GM19455 (cell line): Measurements from ENCODE around the gene SDC3.
"Not testable (repeated sequence)": the region's sequence is repeated elsewhere in the genome, so short reads cannot be mapped to it uniquely, and the experiment has no call there.

ENCODE experiments used
- ATAC-seq: cut with Tn5 transposase; IDR thresholded peaks from one replicate; pipeline ENCODE4 v1.9.1; 2021; ENCODE audit not compliant: unreplicated experiment

Gene SDC3

GRCh38 chr1:30877205-30877912 lies 31.2 kb downstream of the SDC3 start:
- no peak for ATAC-seq

DNA sequence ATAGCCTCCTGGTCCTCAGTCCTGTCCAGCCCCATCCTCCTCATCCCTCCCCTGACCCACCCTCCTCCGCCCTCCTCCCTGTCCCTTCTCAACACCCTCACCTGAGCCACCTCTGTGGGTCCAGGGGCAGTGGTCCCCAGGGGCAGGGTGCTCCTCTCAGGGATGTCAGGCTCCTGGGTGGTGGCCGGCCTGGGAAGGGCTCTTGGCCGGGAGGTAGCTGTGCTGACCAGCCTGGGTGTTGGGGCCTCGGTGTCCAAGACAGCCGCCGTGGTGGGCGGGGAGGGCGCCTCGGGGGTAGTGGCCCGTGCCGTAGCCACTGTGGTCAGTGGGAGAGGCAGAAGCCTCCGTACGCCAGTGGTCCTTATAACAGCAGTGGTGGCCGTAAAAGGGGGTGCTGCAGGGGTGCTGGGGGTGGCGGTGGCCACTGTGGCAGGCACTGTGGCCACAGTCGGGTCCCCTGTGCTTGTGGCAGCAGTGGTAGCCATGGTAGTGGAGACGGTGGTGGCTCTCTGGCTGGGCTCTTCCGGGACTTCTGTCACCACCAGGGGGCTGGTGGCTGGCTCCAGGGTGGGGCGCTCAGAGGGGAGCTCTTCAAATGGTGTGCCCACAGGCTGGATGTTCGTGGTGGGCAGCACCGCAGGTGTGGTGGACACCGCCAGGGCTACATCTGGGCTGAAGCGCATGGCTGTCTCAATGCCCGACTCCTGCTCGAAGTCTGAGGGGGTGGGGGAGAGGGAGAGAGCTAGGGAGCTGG lies 31.9 kb downstream of the SDC3 start:
- ATAC-seq, result no peak

- no peak for ATAC-seq
Measured at GRCh38 chr1:30875916-30876315, 32.6 kb downstream of the SDC3 start.

GRCh38 chr1:30875197-30875596 lies 33.4 kb downstream of the SDC3 start:
- ATAC-seq, result no peak

DNA sequence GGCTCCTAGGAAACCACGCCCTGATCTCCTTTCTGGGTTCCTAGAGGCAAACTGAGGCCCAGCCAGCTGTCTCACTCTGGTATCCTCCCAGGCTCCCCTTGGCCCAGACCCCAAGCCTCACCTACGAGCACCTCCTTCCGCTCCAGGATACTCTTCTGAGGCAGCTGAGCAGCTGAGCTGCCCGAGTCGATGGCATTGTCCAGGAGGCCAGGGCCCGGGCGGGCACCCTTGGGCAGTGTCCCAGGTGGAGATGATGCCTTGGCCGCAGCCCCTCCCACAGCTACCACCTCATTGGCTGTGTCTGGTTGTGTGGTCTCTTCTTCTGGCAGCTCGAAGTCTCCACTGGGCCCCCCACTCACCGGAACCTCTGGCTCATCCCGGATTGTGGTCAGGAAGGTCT lies 34.4 kb downstream of the SDC3 start:
- ATAC-seq, result no peak

DNA sequence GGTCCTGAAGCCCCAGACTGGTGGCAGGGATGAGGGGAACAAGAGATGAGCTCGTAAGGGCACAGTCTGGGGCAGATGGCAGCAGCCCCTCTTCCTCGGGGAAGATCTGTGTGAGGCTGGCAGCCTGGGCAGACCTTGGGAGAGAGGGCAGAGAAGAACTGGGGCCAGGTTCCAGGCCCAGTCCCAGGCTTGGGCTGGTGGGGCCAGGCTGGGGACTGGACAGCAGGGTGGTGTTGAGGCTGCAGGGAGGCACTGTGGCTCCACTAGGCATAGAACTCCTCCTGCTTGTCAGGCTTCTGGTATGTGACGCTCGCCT lies 35.7 kb downstream of the SDC3 start:
- ATAC-seq, result no peak

DNA sequence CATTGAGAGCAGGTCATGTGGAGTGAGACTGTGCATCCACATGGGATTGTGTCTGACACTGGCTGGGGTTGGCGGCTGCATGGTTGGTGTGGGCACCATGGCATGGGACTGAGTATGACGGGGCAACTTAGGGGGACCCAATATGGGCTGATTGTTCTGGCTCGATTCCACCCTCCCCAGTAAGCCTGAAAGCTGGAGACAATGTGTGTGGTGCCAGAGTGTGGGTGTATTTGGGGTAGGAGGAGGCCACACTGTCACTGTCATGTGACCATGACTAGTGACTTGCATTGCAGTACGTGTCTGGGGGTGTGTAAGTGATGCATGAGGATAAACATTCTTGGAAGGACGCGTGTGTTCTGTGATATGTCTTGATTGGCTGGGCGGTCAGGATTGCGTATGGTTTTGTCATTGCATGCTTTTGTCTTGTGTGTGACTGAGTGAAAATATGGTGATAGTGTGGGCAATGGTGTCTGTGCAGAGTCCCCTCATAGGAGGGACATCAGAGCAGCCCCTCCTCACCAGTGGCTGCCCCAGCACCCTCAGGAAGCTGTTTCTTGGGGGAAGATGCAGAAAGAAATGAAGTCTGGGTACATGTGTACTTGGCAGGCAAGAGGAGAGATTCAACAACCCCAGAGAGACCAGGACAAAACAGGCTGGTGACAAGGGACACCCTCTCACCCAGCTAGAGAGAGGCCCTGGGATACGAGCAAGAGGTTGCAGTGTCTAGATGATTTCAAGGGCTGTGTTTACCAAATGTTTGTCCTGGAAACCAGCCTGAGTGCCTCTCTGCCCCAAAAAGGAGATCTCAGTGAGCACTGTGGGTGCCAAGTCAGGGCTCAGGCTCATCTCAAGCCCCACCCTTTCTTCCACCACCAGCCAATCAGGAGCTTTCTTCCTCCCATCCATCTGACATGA lies 36.3 kb downstream of the SDC3 start:
- ATAC-seq, result no peak

- no peak for ATAC-seq
Measured at GRCh38 chr1:30871276-30871871, 37.2 kb downstream of the SDC3 start.

- no peak for ATAC-seq
Measured at GRCh38 chr1:30870656-30871055, 37.9 kb downstream of the SDC3 start.

DNA sequence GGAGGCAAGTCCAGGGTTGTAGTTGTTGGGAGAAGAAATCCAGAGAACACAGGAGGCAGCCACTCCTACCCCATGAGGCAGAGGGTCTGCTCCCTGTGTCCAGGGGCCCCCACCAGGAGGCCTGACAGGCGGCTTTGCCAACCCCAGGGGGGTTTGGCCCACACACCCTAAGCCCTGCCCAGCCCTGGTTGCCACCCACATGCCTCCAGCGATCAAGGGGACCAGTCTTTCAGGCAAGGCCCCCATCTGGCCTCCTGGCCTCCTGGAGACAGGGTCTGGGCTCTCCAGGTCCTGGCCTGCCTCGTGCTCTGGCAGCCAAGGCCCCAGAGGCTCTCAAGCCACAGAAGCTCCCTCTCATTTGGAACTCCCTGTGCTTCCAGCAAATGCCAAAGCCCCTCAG lies 38.5 kb downstream of the SDC3 start:
- no peak for ATAC-seq

DNA sequence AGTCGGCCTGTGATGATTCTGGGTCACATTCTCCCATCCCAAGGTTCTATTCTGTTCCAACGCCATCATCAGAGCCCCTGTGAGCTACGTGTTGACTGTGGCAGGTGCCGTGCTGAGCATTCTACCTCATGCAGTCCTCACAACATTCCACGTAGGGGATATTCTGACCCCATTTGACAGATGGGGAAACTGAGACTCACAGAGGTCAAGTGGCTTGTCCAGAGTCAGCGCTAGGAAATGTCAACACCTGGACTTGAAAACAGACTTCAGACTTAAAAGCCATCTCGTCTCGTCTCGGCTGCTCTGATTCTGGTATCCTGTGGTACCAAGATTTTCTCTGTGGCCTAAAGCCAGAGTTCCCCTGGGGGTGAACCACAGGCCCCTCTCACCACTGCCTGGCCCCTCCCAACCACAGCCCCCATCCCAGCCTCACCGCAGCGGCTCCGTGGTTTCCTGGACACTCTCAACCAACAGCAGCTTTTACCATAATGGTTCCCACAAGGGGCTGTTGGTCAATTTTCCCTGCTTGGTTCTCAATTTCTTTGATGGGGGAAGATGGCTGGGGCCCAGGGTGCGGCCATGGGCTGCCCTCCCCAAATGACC lies 39.6 kb downstream of the SDC3 start:
- ATAC-seq, result no peak

DNA sequence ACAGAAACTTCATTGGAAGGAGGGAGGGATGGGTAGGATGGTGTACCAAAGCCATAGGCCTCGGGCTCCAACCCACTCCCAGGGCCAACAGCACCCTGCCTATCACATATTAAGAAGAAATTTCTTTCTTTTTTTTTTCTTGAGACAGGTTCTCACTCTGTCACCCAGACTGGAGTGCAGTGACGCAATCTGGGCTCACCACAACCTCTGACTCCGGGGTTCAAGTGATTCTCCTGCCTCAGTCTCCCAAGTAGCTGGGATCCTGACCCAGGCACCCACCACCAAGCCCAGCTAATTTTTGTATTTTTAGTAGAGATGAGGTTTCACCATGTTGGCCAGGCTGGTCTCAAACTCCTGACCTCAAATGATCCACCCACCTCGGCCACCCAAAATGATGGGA lies 40.5 kb downstream of the SDC3 start:
- not testable (repeated sequence) for ATAC-seq

- no peak for ATAC-seq
Measured at GRCh38 chr1:30867537-30867936, 41.0 kb downstream of the SDC3 start.

DNA sequence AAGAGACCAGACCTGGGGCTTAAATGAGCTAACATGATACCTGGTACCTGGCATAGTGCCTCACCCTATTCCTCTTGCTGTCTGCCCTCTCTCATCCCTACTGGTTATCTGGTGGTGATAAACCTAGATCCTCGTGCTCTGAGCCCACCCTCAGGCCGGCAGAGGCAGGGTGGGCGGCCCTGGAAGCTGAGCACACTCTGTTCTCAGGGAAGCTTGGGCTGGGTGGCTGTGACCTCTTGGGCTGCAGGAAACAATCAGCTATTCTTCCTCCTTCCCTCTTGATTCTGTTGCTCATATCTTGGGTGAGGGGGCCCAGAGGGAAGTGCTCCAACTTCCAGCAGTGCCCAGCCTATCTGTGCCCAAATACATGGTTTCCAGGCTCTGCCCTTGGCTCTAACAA lies 42.0 kb downstream of the SDC3 start:
- ATAC-seq, result no peak

DNA sequence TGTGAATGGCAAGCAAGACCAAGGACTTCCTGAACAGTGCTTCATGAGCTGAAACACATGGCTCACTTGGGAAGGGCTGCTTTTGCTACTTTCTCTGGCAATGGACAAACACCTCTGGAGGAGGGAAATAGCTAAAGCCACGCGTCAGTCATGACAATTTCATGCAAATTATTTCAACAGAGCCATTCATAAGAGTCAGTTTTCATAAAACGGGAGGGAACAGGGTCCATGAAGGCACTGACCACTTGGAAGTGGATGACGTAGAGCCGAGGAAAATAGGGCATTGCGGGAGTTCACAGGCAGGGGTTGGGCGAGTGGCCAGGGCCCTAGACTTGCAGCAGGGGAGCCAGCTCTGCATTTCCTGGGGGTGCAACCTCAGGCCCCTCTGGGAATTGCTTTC lies 43.9 kb downstream of the SDC3 start:
- ATAC-seq, result no peak

GRCh38 chr1:30863858-30864604 lies 44.5 kb downstream of the SDC3 start:
- ATAC-seq, result no peak

DNA sequence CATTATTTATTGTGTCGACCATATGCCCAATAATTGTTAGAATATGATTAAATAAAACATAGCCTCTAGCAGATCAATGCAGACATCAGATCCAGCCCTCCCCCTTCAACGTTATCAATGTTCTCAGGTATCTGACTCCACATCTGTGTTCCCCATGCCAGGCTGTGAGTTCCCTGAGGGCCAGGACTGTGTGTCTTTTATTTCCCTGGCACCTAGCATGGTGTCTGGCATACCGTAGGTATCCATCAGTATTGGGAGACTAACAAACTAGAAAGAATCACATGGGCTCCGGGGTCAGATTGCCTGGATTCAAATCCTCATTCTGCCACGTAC lies 48.3 kb downstream of the SDC3 start:
- no peak for ATAC-seq

GRCh38 chr1:30857964-30858363 lies 50.6 kb downstream of the SDC3 start:
- ATAC-seq, result no peak

GRCh38 chr1:30857062-30857461 lies 51.5 kb downstream of the SDC3 start:
- ATAC-seq, result no peak

- ATAC-seq, result no peak
Measured at GRCh38 chr1:30856260-30856790, 52.2 kb downstream of the SDC3 start.
